KMS-11 (cell line): ENCODE results near the gene ARL5A.

Source experiments
- H2AFZ ChIP-seq: fragments of 200-600 bp; sonication (generic); 2 replicates; pipeline ENCODE4 v1.6.1; 2016; ENCODE audit warnings: antibody characterized with exemption, mixed run types, low read depth
- H3K27ac ChIP-seq: fragments of 200-600 bp; sonication (generic); 2 replicates; pipeline ENCODE4 v1.6.1; 2016; ENCODE audit warnings: mild to moderate bottlenecking, mixed run types
- H3K27me3 ChIP-seq: fragments of 200-600 bp; sonication (generic); 2 replicates; pipeline ENCODE4 v1.6.1; 2017; ENCODE audit warnings: mild to moderate bottlenecking, low read depth, mixed run types, moderate library complexity; ENCODE audit not compliant: insufficient read depth
- H3K36me3 ChIP-seq: fragments of 200-600 bp; sonication (generic); 2 replicates; pipeline ENCODE4 v1.6.1; 2017; ENCODE audit warnings: mild to moderate bottlenecking, mixed run types; ENCODE audit not compliant: insufficient read depth
- H3K4me1 ChIP-seq: fragments of 200-600 bp; sonication (generic); 2 replicates; pipeline ENCODE4 v1.6.1; 2016; ENCODE audit warnings: mild to moderate bottlenecking, low read depth, mixed run types; ENCODE audit not compliant: poor library complexity, severe bottlenecking
- H3K4me2 ChIP-seq: fragments of 200-600 bp; sonication (generic); 2 replicates; pipeline ENCODE4 v1.7.0; 2016; ENCODE audit warnings: mild to moderate bottlenecking, mixed run types
- H3K4me3 ChIP-seq: fragments of 200-600 bp; sonication (generic); IDR thresholded peaks from 2 replicates; pipeline ENCODE4 v1.6.1; 2017; ENCODE audit warnings: low read depth, low read length, mixed read lengths; ENCODE audit not compliant: insufficient read depth
- H3K79me2 ChIP-seq: fragments of 200-600 bp; sonication (generic); 2 replicates; pipeline ENCODE4 v1.6.1; 2016; ENCODE audit warnings: low read depth, mixed run types; ENCODE audit not compliant: insufficient read depth
- H3K9ac ChIP-seq: fragments of 200-600 bp; sonication (generic); 2 replicates; pipeline ENCODE4 v1.6.1; 2016; ENCODE audit warnings: mild to moderate bottlenecking, mixed run types
- H4K20me1 ChIP-seq: fragments of 200-600 bp; sonication (generic); 2 replicates; pipeline ENCODE4 v1.6.1; 2016; ENCODE audit warnings: mild to moderate bottlenecking, mixed run types; ENCODE audit not compliant: insufficient read depth
- TF ChIP-seq, protein P1 (sequence below): fragments of 200-600 bp; sonication (generic); conservative IDR thresholded peaks from 2 replicates; pipeline ENCODE4 v1.6.1; 2017; ENCODE audit warnings: low read depth, mild to moderate bottlenecking, antibody characterized with exemption, low read length, moderate library complexity, mixed read lengths

The ARL5A gene

DNA sequence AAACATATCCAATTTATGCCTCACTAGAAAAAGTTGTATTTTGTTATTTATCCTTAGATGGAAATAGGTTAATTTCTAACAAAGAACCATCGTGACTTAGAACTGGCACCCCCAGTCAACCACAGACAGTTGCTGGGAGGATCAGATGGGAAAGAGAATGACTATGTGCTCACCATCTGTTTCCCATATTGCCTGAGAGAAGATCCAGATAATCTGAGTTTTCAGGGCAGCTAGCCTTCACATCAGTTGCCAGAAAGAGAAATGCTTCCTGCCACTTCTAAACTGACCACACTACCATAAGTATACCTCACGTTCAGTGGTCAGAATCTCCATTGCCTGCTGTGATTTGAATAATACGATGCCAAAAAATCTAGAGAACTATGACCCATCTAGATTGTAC is 65.5 kb downstream of the ARL5A start:
- Histone ChIP-seq H4K20me1 (no peaks in the 10 kb centered on the region), H3K9ac (no peak overlapping the region), H3K36me3 (no peaks in the 10 kb centered on the region), H3K27me3 (no peaks in the 10 kb centered on the region), H3K27ac (no peak overlapping the region), H3K4me2 (no peak overlapping the region), H3K79me2 (no peaks in the 10 kb centered on the region), H2AFZ (no peak overlapping the region), H3K4me3 (no peak overlapping the region), H3K4me1 (no peaks in the 10 kb centered on the region)
- TF ChIP-seq, protein P1, sequence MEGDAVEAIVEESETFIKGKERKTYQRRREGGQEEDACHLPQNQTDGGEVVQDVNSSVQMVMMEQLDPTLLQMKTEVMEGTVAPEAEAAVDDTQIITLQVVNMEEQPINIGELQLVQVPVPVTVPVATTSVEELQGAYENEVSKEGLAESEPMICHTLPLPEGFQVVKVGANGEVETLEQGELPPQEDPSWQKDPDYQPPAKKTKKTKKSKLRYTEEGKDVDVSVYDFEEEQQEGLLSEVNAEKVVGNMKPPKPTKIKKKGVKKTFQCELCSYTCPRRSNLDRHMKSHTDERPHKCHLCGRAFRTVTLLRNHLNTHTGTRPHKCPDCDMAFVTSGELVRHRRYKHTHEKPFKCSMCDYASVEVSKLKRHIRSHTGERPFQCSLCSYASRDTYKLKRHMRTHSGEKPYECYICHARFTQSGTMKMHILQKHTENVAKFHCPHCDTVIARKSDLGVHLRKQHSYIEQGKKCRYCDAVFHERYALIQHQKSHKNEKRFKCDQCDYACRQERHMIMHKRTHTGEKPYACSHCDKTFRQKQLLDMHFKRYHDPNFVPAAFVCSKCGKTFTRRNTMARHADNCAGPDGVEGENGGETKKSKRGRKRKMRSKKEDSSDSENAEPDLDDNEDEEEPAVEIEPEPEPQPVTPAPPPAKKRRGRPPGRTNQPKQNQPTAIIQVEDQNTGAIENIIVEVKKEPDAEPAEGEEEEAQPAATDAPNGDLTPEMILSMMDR, result no peak

DNA sequence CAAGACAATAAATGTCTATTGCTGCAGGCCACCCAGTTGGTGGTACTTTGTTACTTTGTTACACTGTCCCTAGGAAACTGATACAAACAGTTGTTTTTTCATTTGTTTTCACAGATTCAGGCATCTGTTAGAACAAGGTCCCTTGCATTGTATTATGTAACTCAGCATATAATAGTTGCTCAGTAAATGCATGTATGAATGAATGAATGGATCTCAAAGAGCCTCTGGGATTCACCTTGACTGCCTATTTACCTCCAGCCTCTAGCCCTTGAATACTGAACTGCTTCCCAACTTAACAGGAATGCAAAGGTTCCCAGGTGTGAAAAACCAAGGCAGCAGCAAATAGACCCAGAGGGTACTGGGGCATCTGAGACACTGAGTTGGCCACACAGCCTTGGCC is 66.5 kb downstream of the ARL5A start:
- Histone ChIP-seq H2AFZ (no peak overlapping the region), H4K20me1 (no peaks in the 10 kb centered on the region), H3K27me3 (no peaks in the 10 kb centered on the region), H3K36me3 (no peaks in the 10 kb centered on the region), H3K4me2 (no peak overlapping the region), H3K9ac (no peak overlapping the region), H3K79me2 (no peaks in the 10 kb centered on the region), H3K4me1 (no peaks in the 10 kb centered on the region), H3K27ac (no peak overlapping the region), H3K4me3 (no peak overlapping the region)
- TF ChIP-seq, protein P1, result no peak

DNA sequence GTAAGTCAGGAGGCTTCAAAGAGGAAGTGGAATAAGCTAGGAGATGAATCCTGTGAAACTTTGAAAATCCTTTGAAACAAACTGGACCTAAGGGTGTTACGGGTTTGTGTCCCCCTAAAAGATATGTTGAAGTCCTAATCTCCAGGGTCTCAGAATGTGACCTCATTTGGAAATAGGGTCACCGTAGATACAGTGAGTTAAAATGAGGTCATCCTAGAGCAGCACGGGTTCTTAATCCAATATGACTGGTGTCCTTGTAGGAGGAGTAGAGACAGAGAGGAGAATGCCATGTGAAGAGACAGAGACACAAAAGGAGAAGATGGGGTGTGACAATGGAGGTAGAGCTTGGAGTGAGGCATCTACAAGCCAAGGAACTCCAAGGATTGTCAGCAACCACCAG is 67.0 kb downstream of the ARL5A start:
- Histone ChIP-seq H3K4me2 (no peak overlapping the region), H3K4me1 (no peaks in the 10 kb centered on the region), H3K79me2 (no peaks in the 10 kb centered on the region), H3K36me3 (no peaks in the 10 kb centered on the region), H3K4me3 (no peak overlapping the region), H2AFZ (no peak overlapping the region), H3K27me3 (no peaks in the 10 kb centered on the region), H4K20me1 (no peaks in the 10 kb centered on the region), H3K27ac (no peak overlapping the region), H3K9ac (no peak overlapping the region)
- TF ChIP-seq, protein P1, result no peak

DNA sequence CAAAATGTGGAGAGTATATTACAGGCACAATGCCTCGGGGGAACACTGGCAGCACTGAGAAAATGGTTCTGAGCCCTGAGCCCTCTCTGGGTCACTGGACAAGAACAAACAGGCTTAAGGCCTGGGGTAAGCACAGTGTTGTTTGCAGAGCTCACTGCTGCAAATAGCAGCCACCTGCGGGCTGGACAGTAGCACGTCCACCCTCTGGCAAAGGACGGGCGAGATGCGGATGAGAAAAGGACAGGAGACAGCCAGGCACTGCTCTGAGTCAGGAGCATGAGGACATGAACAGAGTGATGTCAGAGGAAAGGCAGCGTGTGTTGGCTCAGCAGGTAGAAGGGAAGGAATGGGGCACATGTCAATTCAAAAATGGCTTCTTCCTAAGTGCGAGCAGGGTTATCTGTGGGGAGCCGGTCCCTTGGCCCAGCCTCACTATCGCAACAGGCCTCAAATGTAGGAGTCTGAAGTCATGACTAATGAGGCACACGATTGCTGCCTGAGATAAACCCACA is 68.0 kb downstream of the ARL5A start:
- H3K36me3 ChIP-seq, result no peaks in the 10 kb centered on the region
- no peak overlapping the region for H3K4me3 ChIP-seq
- TF ChIP-seq, protein P1, result no peak
- H3K79me2 ChIP-seq, result no peaks in the 10 kb centered on the region
- H3K27me3 ChIP-seq, result no peaks in the 10 kb centered on the region
- H3K27ac ChIP-seq, result no peak overlapping the region
- H3K4me1 ChIP-seq, result no peaks in the 10 kb centered on the region
- H2AFZ ChIP-seq, result no peak overlapping the region
- H4K20me1 ChIP-seq, result no peaks in the 10 kb centered on the region
- no peak overlapping the region for H3K4me2 ChIP-seq
- no peak overlapping the region for H3K9ac ChIP-seq
